T-helper 1 cell treated with Interleukin-12 subunit alpha and Interleukin-12 subunit beta and Interleukin-4 antibody, amounts not matched to agents 30 μg/mL and 1 μg/mL, for 36 hours (primary cell): ENCODE measurements around the gene YBEY.

Experiments used
- H3K27ac Mint-ChIP-seq: one replicate; pipeline ENCODE4 v1.8.0; 2021; ENCODE audit warnings: mild to moderate bottlenecking, mixed read lengths
- H3K27me3 Mint-ChIP-seq: one replicate; pipeline ENCODE4 v1.8.0; 2021; ENCODE audit warnings: low read depth, mixed read lengths
- H3K36me3 Mint-ChIP-seq: one replicate; pipeline ENCODE4 v1.8.0; 2021; ENCODE audit warnings: low read depth, mixed read lengths
- H3K4me1 Mint-ChIP-seq: one replicate; pipeline ENCODE4 v1.8.0; 2021; ENCODE audit warnings: low read depth, mixed read lengths
- H3K4me3 Mint-ChIP-seq: one replicate; pipeline ENCODE4 v1.8.0; 2021; ENCODE audit warnings: mild to moderate bottlenecking, moderate library complexity, mixed read lengths
- H3K9me3 Mint-ChIP-seq: one replicate; pipeline ENCODE4 v1.8.0; 2021; ENCODE audit warnings: mixed read lengths

Gene YBEY

GRCh38 chr21:46346296-46347202 lies 60.4 kb downstream of the YBEY start:
- H3K27me3 Mint-ChIP-seq = no peaks in the 10 kb centered on the region
- no peak overlapping the region for H3K4me3 Mint-ChIP-seq

GRCh38 chr21:46347203-46347550 lies 61.0 kb downstream of the YBEY start:
- H3K27ac Mint-ChIP-seq = no peak overlapping the region
- H3K36me3 Mint-ChIP-seq = peaks cover 40% of the 10 kb centered on the region

More at GRCh38 chr21:46346296-46347202, 60.4 kb downstream of the YBEY start:
- H3K9me3 Mint-ChIP-seq = no peaks in the 10 kb centered on the region
- H3K4me1 Mint-ChIP-seq = no peaks in the 10 kb centered on the region
- H3K27ac Mint-ChIP-seq = no peak overlapping the region
- H3K36me3 Mint-ChIP-seq = peaks cover 39% of the 10 kb centered on the region

More at GRCh38 chr21:46347203-46347550, 61.0 kb downstream of the YBEY start:
- Mint-ChIP-seq H3K9me3 (no peaks in the 10 kb centered on the region), H3K27me3 (no peaks in the 10 kb centered on the region), H3K4me1 (no peaks in the 10 kb centered on the region), H3K4me3 (no peak overlapping the region)
